22Rv1 (cell line): Measurements from ENCODE around the gene HSD3B2.

Source experiments
- H3K27ac ChIP-seq: fragments of 450-650 bp; 2 replicates; pipeline ENCODE4 v1.5.1; 2017
- CTCF ChIP-seq: fragments of 450-650 bp; IDR thresholded peaks from 2 replicates; pipeline ENCODE4 v1.5.1; 2017; ENCODE audit warnings: mild to moderate bottlenecking
- ZFX ChIP-seq: fragments of 450-650 bp; IDR thresholded peaks from 2 replicates; pipeline ENCODE4 v1.6.1; 2017; ENCODE audit warnings: antibody characterized with exemption, borderline replicate concordance

Gene HSD3B2

DNA sequence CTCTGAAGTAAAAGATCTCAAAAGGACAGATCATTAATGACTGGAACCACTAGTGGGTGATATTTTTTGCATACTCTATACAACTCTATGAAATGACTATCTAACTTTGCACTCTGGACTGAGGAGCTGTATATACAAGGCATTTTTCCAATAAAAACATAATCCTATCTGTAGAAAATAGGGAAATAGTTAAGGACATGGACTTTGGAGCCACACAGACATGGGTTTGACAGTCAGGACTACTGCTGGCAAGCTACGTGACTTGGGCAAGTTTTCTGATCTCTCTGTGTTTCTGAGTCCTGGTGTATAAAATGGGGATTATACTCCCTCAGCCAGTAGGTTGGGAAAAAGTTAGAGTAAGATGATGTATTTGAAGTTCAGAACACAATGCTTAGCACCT is 20.9 kb upstream of the HSD3B2 start:
- no peak for TF ChIP-seq CTCF
- TF ChIP-seq ZFX = no peak
- H3K27ac ChIP-seq = no peak overlapping the region

GRCh38 chr1:119396982-119397381 is 18.0 kb upstream of the HSD3B2 start:
- TF ChIP-seq ZFX = no peak
- TF ChIP-seq CTCF = no peak
- H3K27ac ChIP-seq = no peak overlapping the region

DNA sequence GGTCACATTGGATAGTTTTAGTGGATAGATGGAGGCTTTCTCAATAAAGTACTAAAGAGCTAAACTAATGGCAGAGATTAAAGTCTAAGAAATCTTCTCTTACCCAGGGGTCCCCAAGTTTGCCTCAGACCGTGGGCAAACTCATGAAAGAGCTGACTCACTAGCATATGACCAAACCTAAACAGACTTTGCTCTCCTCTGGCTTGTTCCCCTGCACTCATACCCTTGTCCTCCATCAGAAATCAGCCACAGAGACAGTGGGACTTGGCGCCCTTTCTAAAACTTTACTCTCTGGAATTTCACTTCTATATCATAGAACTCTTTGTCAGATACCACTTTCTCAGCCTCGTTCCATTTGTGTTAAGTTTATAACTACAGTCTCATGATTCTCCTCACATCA is 17.0 kb upstream of the HSD3B2 start:
- TF ChIP-seq CTCF = no peak
- TF ChIP-seq ZFX = no peak
- H3K27ac ChIP-seq = no peak overlapping the region

- no peak overlapping the region for H3K27ac ChIP-seq
- TF ChIP-seq CTCF (no peak), ZFX (no peak)
Measured at GRCh38 chr1:119404736-119405135, 10.2 kb upstream of the HSD3B2 start.

DNA sequence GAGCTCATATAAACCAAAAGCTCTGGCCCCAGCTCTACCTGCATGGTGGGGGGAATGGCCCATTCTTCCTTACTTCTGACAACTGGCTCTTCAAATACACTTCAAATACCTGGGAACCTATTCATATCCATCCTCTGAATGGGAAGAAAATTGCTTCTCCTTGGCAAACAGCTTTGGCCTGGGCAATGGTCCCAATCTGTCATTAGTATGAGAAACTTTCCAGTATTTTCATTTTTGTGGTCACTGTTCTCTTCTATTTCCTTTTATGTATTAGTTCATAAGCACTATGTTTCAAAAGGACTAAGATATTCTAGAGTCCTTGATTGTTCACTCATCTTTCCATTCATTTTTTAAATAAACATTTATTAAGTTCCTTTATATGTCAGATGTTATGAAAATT is 5.2 kb upstream of the HSD3B2 start:
- no peak overlapping the region for H3K27ac ChIP-seq
- TF ChIP-seq ZFX (no peak), CTCF (no peak)

- no peak overlapping the region for H3K27ac ChIP-seq
- TF ChIP-seq ZFX (no peak), CTCF (no peak)
Measured at GRCh38 chr1:119410961-119411360, 4.0 kb upstream of the HSD3B2 start.

DNA sequence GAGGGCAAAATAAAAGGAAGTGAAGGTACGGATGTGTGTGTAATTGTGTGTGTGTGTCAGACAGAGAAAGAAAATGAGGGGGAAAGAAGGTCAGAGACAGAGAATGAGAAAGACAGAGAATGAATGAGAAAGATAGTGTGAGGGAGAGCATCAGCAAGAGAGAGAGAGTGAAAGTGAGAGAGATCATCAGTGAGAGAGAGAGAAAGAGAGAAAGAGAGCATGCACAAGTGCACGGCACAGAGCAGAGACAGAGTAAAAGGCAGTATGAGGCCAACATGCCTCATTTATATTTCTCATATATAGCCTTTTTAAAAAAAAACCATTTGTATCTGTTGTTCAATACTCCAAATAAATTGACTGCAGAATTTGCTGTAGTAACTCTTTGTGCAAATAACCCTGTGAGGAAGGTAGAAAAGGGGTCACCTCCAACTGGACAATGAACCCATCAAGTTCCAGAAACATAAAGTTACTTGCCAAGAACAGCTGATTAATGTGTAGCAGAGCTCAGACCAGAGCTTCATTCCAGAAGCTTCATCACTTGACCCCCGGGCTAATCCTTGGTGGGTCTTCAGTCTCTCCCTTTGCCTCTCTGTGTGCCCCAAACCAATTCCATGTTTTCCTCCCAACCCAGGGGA is 1.2 kb downstream of the HSD3B2 start:
- TF ChIP-seq CTCF (no peak), ZFX (no peak)

More for the DNA sequence above, 1.2 kb downstream of the HSD3B2 start:
- H3K27ac ChIP-seq = no peak overlapping the region
